ENCODE data around the gene GALNT4. TPM values are rescaled to one million over a fixed set of nuclear protein-coding genes. Genes with fewer than 3 reads are reported as not detected.

Gene GALNT4
- total and polyA plus RNA-seq, 2 of the 13 experiments (the other 11 are each of a cell fraction or from before 2014, with no cell fraction given): 4.9 to 6.8 TPM

DNA sequence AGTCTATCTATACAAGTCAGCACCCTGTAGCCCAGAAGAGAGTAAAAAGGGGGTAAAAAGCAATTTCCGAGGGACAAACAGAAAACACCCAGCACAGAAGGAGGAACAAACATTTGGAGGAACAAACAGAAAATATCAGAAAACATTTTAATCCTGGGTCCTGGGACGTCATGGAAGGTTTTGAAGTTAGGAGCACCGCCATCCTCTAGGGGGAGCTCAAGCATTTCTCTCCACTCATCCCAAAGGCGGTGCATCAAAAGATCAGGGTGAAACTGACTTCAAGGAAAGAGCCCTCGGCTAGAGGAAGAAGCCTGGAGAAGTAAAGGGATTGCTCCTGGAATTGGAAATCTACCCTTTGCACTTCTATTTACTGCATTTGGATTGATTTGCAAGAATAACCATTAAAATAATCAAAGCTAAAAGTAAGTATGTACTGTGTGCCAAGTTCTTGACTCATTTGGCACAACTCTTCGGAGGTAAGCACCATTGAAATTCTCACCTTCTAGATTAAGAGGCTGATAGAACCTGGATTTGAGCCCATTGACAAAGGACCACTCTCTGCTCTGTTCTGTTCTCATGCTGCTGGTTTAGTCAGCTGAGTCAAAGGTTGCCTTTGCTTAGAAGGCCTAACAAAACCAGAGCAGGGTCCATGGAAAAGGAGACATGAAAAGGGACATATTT lies 18.5 kb upstream of the GALNT4 start (continued):
- TF ChIP-seq HOXA5 (CRISPR knock-in tag; IDR thresholded peaks at IDR 0.05): 0 out of 2 replicates have a peak, but pooled peaks have one; percentile 34
- no peak for TF ChIP-seq YEATS2 (CRISPR knock-in tag; IDR thresholded peaks at IDR 0.05; ENCODE audit: borderline replicate concordance)
- TF ChIP-seq ZNF775 (CRISPR knock-in tag; IDR thresholded peaks at IDR 0.05; ENCODE audit: borderline replicate concordance): no peak
- no peak for TF ChIP-seq ESRRA (CRISPR knock-in tag; IDR thresholded peaks at IDR 0.05; ENCODE audit: low read depth)
- TF ChIP-seq, protein P1, sequence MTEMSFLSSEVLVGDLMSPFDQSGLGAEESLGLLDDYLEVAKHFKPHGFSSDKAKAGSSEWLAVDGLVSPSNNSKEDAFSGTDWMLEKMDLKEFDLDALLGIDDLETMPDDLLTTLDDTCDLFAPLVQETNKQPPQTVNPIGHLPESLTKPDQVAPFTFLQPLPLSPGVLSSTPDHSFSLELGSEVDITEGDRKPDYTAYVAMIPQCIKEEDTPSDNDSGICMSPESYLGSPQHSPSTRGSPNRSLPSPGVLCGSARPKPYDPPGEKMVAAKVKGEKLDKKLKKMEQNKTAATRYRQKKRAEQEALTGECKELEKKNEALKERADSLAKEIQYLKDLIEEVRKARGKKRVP (CRISPR knock-in tag; IDR thresholded peaks at IDR 0.05): no peak
- TF ChIP-seq, protein P2, sequence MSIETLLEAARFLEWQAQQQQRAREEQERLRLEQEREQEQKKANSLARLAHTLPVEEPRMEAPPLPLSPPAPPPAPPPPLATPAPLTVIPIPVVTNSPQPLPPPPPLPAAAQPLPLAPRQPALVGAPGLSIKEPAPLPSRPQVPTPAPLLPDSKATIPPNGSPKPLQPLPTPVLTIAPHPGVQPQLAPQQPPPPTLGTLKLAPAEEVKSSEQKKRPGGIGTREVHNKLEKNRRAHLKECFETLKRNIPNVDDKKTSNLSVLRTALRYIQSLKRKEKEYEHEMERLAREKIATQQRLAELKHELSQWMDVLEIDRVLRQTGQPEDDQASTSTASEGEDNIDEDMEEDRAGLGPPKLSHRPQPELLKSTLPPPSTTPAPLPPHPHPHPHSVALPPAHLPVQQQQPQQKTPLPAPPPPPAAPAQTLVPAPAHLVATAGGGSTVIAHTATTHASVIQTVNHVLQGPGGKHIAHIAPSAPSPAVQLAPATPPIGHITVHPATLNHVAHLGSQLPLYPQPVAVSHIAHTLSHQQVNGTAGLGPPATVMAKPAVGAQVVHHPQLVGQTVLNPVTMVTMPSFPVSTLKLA (IDR thresholded peaks at IDR 0.05): no peak
- TF ChIP-seq ELF3 (CRISPR knock-in tag; IDR thresholded peaks at IDR 0.05): peak; percentile 23; the same call in 1 of the 2 replicates
- TF ChIP-seq, protein P3, sequence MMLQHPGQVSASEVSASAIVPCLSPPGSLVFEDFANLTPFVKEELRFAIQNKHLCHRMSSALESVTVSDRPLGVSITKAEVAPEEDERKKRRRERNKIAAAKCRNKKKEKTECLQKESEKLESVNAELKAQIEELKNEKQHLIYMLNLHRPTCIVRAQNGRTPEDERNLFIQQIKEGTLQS (CRISPR knock-in tag; IDR thresholded peaks at IDR 0.05): no peak
- no peak for TF ChIP-seq ZNF879 (CRISPR knock-in tag; IDR thresholded peaks at IDR 0.05)
- TF ChIP-seq ZNF761 (CRISPR knock-in tag; conservative IDR thresholded peaks at IDR 0.05): no peak
- peak; percentile 89 for TF ChIP-seq TCF7 (IDR thresholded peaks at IDR 0.05; ENCODE audit: low read depth)
